ENCODE data around the gene ADAMTSL3. TPM values are rescaled to one million over a fixed set of nuclear protein-coding genes. Genes with fewer than 3 reads are reported as not detected.

Gene ADAMTSL3
- total RNA-seq, 1 donor from 2014 or later, result 0.05 TPM

DNA sequence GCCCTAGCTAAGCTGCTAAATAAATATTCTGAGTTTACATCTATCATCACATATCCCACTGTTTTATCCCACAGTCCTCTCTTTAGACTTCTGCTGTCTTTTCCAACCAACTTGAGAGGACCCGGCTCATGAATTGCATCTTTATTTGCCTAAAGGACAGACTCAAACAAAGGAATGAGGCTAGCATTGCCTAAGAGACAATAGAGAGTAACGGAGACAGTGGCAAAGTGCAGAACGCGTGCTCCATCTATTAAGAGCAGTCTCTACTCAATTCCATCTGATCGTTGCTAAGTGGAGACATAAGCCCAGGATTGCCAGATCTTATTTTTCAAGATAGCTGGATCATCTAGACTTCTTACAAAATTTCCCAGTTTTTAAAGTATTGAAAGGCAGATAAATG lies 2.3 kb downstream of the ADAMTSL3 start:
- no peak for DNase-seq (ENCODE audit: low read depth)

DNA sequence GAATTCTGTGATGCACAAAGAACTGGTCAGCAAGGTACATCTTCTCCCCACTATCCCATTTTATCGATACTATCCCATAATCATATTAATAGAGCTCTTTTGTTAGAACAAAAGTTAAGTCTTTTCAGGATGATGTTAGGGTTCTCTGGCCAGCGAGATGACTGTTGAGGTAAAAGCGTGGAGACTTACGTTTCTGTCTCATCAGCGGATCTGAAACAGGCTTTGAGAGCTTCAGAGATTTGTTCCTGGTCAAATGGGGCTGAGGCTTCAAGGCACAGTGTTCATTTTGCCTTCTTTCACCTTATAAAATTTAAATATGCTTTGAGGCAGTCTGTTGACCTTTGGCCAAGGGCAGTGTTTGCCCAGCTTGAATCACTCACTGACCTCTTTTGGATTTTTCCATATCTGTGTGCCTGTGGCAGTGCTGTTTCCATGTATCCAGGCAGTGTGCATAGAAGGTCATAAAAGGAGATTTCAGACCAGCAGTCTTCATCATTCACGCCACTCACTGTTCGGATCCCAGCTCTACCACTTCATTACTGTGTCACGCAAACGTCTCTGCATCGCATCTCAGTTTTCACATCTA lies 3.1 kb downstream of the ADAMTSL3 start:
- DNase-seq (ENCODE audit: low read depth), result no peak

DNA sequence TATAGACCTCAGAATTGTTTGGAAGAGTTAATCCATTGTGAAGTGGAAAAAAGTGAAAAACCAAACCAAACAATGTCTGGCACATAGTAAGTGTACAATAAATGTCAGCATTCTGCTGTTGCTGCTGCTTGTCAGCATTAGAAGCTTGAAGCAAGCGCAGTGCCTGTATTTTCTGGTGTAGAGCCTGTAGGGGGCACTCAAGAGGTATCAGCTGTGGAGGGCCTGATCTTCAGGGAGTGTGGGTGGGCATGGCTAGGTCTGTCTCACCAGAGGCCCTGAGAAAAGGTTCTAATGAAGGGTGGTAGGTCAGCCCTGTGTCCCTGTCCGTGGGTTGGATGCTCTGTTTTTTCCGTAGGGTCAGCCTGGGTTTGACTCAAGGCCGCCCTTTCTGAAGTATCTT lies 3.6 kb downstream of the ADAMTSL3 start:
- no peak for DNase-seq (ENCODE audit: low read depth)

DNA sequence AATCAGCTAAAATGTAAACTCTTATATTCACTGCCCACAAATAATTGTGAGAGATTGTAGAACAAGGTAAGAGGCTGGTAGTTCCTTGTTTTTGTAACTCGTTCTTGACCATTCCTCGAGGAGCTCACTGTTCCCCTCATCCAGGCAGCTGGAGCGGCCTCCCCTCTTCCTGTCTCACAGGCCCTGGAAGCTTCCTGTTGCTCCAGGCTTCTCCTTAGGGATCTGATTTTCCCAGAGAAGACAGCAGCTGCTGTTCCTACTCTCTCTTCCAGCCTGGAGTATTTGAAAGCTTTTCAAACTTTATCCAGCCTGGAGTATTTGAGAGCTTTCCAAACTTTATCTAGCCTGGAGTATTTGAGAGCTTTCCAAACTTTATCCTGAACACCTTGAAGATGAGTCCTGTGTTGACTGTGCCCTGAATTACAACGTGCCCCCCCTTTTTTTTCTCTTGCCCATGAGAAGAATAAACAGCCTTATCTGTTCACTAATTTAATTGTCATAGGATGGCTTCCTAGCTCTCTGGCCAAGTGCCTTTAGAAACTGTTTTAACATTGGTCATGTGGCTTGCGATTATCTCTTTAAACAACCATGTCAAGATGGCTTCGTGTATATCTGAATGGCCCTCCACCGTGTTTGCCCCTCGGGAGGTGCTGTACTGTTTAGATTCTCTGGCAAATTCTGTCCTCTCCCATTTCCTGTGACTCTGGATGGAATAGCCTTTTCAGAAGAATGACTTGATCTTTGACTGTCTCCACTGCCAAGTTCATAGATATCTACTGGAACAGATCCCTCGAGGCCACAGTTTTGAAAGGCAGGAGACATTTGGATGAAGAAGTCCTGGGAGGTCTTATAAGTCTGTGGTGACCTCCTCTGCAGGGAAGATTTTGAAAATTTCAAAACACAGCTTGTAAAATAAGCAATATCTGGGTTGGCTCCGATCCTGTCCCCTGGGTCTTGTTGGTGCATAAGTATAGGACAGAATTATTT lies 4.8 kb downstream of the ADAMTSL3 start:
- peak; percentile 5 for DNase-seq (ENCODE audit: low read depth)

DNA sequence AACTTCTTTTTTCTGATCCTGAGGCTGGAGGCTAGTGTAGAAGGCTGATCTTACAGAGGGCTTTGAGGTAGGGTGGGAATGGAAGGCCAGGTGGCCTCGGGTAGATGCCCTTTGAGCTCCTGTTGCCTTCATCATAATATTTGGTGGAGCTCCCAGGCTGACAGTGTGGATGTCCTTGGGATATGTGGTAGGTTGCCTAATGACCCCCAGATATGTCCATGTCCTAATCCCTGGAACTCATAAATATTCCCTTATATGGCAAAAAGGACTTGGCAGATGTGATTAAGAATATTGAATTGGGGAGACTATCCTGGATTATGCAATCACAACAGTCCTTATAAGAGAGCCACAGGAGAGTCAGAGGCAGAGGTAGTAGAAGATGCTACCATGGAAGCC lies 5.5 kb downstream of the ADAMTSL3 start:
- DNase-seq (ENCODE audit: low read depth), result no peak

DNA sequence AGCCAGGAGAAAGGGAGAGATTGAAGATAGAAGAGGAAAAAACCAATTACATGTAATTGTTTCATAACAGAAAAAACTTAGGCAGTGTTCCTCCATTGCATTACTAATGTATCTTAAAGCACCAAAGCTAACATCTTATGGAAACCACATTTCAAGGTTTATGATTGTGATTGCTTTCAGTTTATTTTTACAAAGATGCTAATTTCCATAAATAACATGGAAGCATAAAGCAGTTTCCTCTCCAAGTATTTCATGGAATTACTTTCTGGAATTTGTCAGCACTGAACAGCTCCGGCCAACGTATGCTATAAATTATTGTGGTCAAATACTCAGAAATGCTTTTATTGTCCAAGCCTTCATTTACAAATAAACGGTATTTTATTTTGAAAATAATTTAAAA lies 11.6 kb downstream of the ADAMTSL3 start:
- no peak for DNase-seq (ENCODE audit: low read depth)

DNA sequence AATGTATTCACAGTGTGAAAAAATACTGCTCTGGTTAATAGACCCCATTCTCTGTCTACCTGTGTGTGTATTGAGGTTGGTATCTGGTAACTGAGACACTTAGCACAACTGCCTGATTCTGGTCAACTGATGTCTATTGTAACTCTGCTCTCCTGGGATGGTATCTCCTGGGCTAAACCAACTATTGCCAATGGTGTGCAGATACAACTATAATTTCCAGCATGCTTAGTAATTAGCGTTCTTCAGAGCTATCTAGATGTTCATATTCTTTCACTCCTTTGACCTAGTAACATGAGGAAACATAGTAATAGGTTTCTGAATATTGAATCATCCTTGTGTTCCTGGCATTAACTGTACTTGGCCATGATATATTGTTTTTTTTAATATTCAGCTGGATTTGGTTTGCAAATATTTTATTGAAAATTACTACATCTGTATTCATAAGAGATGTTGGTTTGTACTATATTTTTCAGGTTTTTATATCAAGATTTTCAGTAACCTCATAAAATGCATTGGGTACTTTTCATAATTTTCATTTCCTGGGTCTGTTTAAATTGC lies 16.8 kb downstream of the ADAMTSL3 start:
- DNase-seq (ENCODE audit: low read depth), result no peak

DNA sequence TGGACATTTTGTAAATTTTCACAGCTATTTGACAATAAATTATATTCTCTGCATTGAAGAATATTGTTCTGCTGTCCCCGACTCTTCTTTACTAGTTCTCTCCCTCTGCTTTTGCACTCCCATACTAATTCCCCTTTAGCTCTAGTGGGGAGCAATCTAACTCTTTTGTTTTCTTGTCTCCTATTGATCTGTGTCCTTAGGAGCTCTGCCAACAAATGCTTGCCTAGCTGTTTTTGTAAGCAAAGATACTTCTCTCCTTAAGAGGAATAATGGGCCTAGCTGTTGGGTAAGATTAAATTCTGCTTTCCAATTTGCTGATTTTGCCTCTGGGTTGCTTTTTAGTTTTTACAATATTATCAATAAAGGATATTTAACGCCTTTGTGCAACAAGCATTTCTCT lies 17.7 kb downstream of the ADAMTSL3 start:
- DNase-seq (ENCODE audit: low read depth), result no peak

DNA sequence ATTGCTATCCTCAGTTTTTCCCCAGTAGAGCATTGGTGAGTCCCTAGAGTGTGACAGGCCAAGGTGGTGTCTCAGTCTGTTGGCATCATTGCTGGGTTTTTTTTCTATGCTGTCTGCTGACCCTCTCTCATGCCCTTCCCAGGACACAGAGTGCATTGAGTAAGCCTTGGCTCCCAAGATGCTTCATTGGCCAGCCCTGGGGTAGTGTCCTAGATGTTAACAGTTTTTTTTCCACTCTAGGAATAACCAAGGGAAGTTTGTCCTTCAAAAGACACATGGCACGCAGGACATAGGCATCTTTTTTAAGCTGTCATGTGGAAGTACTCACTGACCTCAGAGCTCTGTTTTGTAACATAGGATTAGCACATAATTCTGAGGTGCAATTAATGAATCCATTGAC lies 19.5 kb downstream of the ADAMTSL3 start:
- no peak for DNase-seq (ENCODE audit: low read depth)

DNA sequence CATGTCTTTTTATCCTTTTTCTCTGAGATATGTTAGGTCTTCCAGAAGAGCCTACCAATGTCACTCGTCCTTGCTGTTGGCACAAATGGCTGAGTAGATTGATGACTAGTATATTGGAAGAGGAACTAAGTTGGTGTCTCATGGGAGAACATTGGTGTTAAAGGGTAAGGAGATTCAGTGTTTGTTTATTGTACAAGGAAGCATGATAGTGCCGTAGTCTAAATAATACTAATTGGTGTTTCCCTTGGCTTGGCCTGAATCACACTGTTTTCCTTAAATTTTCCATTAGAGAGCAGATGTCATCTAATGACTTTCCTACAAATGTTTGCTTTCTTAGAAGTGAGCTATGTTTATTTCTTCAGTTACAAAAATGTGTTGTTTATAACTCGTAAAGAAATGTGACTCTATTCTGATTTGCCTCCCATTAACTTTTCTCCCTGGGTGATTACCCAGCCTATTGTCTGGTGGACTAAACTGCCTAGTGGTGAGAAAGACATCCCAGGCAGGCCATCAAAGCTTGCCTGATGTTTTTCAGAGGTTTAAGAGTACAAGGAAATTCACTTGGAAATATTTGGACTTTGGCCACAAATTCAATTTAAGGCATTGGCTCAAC lies 28.7 kb downstream of the ADAMTSL3 start:
- DNase-seq (ENCODE audit: low read depth), result no peak

DNA sequence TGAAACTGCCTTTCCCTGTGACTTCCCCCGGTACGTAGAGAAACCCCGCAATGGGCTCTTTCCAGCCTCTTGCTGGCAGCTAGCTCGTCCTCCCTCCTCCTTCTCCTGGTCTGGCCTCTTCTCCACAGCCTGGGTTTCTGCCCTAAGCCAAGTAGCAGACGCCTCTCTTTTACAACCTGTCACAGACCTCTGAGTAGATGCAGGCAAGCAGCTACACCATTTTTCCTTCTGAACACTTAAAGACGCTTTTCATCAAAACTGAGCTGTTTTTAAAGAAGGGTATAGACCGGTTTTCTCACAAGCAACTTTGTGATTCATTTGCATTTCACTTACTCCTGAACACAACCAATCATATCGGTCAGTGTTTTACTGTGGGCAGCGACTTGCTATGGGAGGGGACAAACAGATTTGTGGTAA lies 32.0 kb downstream of the ADAMTSL3 start:
- no peak for DNase-seq (ENCODE audit: low read depth)

DNA sequence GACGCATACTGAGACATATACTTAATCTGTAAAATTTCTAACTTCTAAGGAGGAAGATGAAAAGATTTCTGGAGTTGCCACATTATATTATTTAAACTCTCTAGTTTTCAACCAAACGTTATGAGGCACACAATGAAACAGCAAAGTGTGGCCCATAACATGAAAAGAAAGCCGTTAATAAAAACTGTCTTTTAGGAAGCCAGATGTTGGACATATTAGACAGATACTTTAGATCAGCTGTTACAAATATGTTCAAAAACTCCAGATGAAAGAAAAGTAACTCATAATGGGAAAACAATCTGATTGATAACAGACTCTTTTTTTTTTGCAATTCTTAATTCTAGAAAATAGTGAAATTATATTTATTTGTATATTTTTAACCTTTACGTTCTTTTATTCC lies 34.3 kb downstream of the ADAMTSL3 start:
- no peak for DNase-seq (ENCODE audit: low read depth)

DNA sequence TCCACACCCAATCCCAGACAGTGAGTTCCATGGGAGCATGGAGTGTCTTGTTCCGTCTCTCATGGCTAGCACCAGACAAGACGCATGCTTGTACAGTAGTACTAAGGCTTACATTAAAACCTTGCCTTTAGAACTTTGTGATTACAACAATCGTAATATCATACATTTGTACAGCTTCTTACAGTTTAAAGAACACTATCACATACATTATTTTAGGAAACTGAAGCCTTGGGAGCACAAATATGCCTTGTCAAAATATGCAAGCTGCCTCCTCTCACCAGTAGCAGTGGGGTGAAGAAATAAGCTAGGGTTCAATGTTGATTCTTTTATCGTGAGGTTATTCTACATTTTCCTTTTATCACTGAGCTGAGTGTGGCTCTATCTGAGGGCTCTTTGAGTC lies 36.8 kb downstream of the ADAMTSL3 start:
- DNase-seq (ENCODE audit: low read depth), result no peak

DNA sequence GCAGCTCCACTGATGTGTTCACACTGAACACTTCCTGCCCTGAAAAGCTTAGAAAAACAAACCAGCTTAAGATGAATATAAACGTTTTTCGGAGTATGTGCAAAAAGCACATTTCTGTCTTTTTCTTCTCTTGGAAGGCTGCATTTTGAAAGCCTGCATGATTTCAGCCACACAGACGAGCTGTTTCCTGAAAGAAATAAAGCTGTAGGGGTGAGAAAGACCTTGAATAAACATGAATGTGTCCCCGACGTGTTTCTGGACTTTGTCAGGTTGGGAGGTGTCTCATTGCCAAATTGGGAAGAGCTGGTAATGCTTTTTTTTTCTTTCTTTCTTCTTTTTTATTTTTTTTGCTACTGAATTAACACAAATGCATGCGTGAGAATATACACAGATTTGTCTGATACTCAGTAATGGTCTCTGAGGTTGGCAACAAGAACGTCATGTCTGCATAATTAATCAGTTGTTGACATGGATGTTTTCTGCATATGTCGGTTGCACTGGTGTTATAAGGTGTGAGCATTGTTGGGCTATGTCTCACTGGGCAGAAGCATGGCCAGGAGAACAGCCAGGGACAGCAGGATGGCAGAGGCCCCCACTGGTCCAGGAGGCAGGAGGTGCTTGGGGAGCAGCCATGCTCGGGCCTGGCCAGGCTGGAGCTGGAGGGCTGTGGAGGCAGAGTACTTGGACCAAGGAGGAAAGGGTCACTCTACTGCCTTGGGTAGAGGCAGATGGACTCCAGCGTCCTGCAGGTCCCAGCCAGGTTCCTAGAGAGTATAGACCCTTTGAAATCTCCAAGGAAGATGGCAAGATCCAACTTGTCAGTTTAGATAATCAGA lies 39.0 kb downstream of the ADAMTSL3 start:
- DNase-seq (ENCODE audit: low read depth), result no peak

DNA sequence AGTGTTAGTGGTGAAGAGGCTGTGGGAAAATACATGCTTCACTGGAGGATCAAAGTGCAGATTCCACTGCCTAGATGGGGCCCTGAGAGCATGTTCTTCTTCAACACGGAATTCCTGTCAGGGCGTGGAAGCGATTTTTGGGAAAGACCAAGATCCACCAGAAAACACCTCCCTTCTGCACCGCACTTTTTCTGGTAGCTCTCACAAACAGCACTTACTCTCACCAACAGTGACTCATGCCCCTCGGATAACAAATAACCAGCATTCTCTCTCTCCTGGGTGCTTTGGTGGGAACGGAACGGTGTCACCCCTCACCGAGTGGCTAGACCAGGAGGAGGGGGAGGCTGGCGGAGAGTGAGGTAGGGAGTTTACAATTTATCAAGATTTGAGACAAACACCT lies 40.1 kb downstream of the ADAMTSL3 start:
- DNase-seq (ENCODE audit: low read depth), result peak; percentile 10

DNA sequence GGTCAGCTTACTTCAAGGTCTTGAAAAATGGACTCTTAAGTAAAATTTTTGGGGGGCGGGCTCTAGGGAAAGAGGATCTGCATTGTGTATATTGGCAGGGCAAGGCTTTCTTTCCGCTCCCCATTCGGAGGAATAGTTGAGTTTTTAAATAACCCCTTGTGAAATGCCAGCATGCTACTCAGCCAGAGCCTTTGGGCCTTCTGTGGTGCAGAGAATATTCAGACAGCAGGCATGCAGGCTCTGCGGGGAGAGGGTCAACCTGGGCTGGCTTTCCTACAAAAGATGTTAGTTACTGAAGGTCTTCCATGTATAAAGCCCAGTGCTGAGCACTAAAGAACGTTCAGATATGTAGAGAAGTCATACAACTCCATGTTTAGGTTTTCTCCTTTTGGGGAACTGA lies 40.6 kb downstream of the ADAMTSL3 start:
- no peak for DNase-seq (ENCODE audit: low read depth)

DNA sequence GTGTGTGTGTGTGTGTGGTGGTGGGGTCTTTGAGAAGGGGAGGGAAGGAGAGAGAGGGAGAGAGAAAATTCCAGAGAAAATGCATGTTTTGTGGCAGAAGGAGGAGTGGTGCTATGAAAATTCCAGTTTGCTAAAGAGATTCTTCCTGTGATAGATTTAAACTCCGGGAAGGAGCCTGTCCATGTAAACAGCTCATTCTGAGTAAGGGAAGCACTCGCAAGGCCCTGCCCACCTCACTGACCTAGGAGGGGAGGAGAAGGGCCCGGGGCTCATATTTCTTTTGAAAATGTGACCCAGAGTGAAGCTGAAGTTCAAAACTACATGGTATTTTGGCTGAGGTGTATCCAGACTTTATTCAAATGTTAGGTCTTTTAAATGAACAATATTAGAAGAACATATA lies 41.3 kb downstream of the ADAMTSL3 start:
- DNase-seq (ENCODE audit: low read depth), result peak; percentile 17

DNA sequence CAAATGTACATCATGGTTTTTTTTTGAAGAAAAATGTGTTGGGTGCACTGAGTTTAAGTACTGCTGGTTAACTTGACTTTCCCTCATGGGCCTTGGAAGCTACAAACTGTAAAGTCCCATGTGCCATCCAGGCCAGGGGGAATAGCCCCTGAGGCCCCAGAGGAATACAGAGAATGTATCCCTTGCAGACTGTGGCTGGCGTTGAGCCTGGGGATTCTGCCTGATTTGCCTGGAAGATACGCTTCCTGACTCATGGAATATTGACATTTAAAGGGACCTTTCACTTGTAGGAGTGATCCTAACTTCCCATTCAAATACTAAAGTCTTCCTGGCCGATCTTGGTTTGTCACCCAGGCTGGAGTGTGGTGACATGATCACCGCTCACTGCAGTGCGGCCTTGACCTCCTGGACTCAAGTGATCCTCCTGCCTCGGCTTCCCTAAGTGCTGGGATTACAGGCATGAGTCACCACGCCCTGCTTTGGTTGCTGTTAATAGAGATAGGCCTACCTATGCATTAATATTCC lies 42.0 kb downstream of the ADAMTSL3 start:
- no peak for DNase-seq (ENCODE audit: low read depth)

DNA sequence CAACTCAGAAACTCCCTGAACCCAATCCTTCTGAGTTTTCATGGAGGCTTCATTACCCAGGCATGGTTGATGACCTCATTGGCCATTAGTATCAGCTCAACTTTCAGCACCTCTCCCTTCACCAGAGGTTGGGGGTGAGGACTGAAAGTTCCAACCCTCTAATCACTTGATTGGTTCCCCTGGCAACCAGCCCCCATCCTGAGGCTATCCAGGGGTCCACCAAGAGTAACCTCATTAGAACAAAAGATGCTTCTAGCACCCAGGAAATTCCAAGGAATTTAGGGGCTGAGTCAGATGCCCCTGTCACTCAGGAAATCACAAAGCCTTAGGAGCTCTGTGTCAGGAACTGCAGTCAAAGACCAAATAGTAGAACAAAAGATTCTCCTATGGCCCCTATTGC lies 43.8 kb downstream of the ADAMTSL3 start:
- peak; percentile 16 for DNase-seq (ENCODE audit: low read depth)

DNA sequence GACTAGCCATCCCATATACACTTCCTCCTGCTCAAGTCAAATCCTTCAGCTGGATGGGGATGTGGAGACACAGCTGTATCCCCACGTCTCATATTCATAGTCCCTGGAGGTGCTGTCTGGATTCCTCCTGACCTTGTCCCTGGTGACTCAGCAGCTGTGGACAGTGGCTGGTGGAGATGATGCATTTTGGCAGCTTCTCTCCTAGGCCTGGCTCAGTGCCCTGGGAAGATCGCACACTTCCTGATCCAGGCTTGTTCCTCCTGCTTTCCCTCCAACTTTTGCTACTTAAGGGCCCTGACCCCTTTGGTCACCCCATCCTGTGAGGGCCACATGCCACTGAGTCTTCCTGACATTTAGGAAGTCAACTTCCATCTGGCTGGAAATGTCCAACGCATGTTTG lies 44.4 kb downstream of the ADAMTSL3 start:
- DNase-seq (ENCODE audit: low read depth), result peak; percentile 83

DNA sequence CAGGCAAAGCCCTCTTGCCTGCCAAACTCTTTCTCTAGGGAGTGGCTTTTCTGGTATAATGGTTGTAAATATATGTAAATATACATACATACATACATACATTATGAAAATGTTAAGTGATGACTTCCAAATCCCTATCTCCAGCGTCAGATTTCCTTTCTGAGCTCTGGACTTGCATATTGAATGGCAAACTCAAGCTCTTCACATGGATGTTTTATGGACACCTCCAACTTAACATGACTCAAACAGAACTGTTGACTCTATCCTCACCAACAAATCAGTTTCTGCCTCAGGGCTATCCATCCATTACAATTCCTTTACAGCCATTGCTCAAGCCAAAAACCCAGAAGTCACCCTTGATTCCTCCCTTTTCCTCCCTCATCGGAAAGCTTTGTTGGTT lies 45.1 kb downstream of the ADAMTSL3 start:
- DNase-seq (ENCODE audit: low read depth), result no peak
